Gastrocnemius medialis (tissue), 4 donors: ENCODE results near the gene KCTD7. TPM values are rescaled to one million over a fixed set of nuclear protein-coding genes. Genes with fewer than 3 reads are reported as not detected.
A peak's percentile ranks its signal among the peaks of the same experiment; 100 is the strongest.
"Not testable (repeated sequence)": the region's sequence is repeated elsewhere in the genome, so short reads cannot be mapped to it uniquely, and the experiment has no call there.

Experiments
- ATAC-seq, 2 donors: fragments of 150-250 bp; one replicate each; pipeline ENCODE4 v1.9.1; 2016
- DNase-seq, 2 donors: peaks; one replicate each; pipeline ENCODE4 v3.0.0-alpha.2; 2019
- H3K27ac ChIP-seq, 4 donors: fragments of 200-600 bp; sonication (generic); 1 replicate in 1 of 4; 2 replicates in 3 of 4; pipeline ENCODE4 v1.5.1; 2016 to 2018; ENCODE audit warnings: mild to moderate bottlenecking in 2 of 4, moderate library complexity in 1 of 4
- H3K27me3 ChIP-seq, 3 donors: fragments of 200-600 bp; sonication (generic) in 2 of 3; 1 replicate in 1 of 3; 2 replicates in 2 of 3; pipeline versions ENCODE4 v1.5.1 to v1.6.0; 2016 to 2019; ENCODE audit warnings: mild to moderate bottlenecking in 1 of 3, moderate library complexity in 1 of 3
- H3K36me3 ChIP-seq, 2 donors: fragments of 200-600 bp; sonication (generic) in 1 of 2; one replicate each; pipeline ENCODE4 v1.5.1; 2017 to 2018
- H3K4me1 ChIP-seq, 2 donors: fragments of 200-600 bp; sonication (generic) in 1 of 2; one replicate each; pipeline ENCODE4 v1.5.1; 2016 to 2017; ENCODE audit warnings: mild to moderate bottlenecking in 2 of 2
- H3K4me3 ChIP-seq, 4 donors: fragments of 200-600 bp; sonication (generic) in 3 of 4; 1 replicate in 1 of 4; 2 replicates in 3 of 4; pipeline ENCODE4 v1.5.1; 2016 to 2019; ENCODE audit warnings: mild to moderate bottlenecking in 2 of 4
- H3K9me3 ChIP-seq, 3 donors: fragments of 200-600 bp; sonication (generic) in 2 of 3; 1 replicate in 1 of 3; 2 replicates in 2 of 3; pipeline ENCODE4 v1.5.1; 2016 to 2019
- POLR2A ChIP-seq, 2 donors: fragments of 450-650 bp; IDR thresholded peaks; one replicate each; pipeline ENCODE4 v1.6.1; 2017; ENCODE audit warnings: antibody characterized with exemption in 2 of 2, mild to moderate bottlenecking in 2 of 2, moderate library complexity in 2 of 2
- in situ Hi-C, 4 donors: fragments of 200-750 bp; cut with MboI; loops; one replicate each; pipeline versions ENCODE4 v1.15.0 to v1.8.0; 2017; ENCODE audit warnings: low sequenced_read_pairs in 4 of 4
- intact Hi-C: fragments of 100-400 bp; cut with DNase I; formaldehyde crosslinking; loops from one replicate; pipeline ENCODE4 v1.15.1; 2023; ENCODE audit warnings: low total_unique reads
- total RNA-seq, 4 donors: library from RNA; depleted of rRNA; stranded (reverse); fragments of >200 nt; gene quantifications; one replicate each; pipeline versions ENCODE4 v1.1.0 to v1.2.3, GENCODE V29; 2016
- TF ChIP-seq, protein P1 (sequence below), 5 experiments: fragments of 450-650 bp in 3 of 5; fragments of 200-600 bp in 2 of 5; sonication (generic) in 2 of 5; IDR thresholded peaks in 4 of 5; conservative IDR thresholded peaks in 1 of 5; 1 replicate in 4 of 5; 2 replicates in 1 of 5; pipeline ENCODE4 v1.5.1; 2016 to 2019; ENCODE audit warnings: antibody characterized with exemption in 5 of 5, mild to moderate bottlenecking in 3 of 5, moderate library complexity in 3 of 5

KCTD7 gene
- total RNA-seq, 4 donors from 2014 or later = 3.0 to 6.0 (median 5.5) TPM

DNA sequence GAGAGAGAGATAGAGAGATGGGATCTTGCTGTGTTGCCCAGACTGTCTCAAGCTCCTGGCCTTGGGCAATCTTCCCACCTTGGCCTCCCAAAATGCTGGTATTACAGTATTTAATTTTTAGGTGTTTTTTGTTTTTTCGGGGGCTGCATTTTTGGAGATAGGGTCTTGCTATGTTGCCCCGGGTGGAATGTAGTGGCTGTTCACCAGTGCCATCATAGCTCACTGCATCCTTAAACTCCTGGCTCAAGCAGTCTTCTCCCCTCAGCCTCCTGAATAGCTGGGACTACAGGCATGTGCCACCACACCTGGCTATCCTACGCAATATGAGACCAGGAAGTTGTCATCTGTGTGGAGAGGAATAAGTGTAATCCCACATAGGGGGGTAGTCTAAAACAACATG lies 42.4 kb downstream of the KCTD7 start:
- no peaks in the 10 kb centered on the region for H3K27me3 ChIP-seq
- no peaks in the 10 kb centered on the region for H3K4me1 ChIP-seq
- ATAC-seq (no peak), DNase-seq (no peak)
- no peak overlapping the region for H3K27ac ChIP-seq
- H3K4me3 ChIP-seq = no peak overlapping the region
- H3K36me3 ChIP-seq = no peaks in the 10 kb centered on the region
- no peaks in the 10 kb centered on the region for H3K9me3 ChIP-seq
- TF ChIP-seq, protein P1, sequence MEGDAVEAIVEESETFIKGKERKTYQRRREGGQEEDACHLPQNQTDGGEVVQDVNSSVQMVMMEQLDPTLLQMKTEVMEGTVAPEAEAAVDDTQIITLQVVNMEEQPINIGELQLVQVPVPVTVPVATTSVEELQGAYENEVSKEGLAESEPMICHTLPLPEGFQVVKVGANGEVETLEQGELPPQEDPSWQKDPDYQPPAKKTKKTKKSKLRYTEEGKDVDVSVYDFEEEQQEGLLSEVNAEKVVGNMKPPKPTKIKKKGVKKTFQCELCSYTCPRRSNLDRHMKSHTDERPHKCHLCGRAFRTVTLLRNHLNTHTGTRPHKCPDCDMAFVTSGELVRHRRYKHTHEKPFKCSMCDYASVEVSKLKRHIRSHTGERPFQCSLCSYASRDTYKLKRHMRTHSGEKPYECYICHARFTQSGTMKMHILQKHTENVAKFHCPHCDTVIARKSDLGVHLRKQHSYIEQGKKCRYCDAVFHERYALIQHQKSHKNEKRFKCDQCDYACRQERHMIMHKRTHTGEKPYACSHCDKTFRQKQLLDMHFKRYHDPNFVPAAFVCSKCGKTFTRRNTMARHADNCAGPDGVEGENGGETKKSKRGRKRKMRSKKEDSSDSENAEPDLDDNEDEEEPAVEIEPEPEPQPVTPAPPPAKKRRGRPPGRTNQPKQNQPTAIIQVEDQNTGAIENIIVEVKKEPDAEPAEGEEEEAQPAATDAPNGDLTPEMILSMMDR (IDR thresholded peaks at IDR 0.05 in 4 of 5, conservative IDR thresholded peaks at IDR 0.05 in 1 of 5) = no peak
- no peak for TF ChIP-seq POLR2A (IDR thresholded peaks at IDR 0.05)
- in situ Hi-C loops = no loop called here
- intact Hi-C loops = no loop called here

DNA sequence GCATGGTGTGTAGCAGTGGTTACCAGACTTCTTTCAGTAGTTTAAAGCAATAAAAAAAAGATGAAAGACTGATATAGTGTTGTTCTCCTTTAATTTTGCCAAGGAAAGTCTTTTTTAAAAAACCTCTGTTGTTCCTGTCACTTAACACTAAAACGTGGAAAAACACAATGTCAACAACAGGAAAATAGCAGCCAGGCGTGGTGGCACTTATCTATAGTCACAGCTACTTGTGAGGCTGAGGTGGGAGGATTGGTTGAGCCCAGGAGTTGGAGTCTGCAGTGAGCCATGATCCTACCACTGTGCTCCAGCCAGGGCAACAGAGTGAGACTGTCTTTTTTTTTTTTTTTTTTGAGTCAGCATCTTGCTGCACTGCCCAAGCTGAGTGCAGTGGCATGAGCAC lies 42.8 kb downstream of the KCTD7 start:
- DNase-seq, intact Hi-C loops, H3K9me3 ChIP-seq, H3K36me3 ChIP-seq, H3K4me3 ChIP-seq, H3K4me1 ChIP-seq, H3K27ac ChIP-seq, H3K27me3 ChIP-seq, in situ Hi-C loops, ATAC-seq: not testable (repeated sequence)

DNA sequence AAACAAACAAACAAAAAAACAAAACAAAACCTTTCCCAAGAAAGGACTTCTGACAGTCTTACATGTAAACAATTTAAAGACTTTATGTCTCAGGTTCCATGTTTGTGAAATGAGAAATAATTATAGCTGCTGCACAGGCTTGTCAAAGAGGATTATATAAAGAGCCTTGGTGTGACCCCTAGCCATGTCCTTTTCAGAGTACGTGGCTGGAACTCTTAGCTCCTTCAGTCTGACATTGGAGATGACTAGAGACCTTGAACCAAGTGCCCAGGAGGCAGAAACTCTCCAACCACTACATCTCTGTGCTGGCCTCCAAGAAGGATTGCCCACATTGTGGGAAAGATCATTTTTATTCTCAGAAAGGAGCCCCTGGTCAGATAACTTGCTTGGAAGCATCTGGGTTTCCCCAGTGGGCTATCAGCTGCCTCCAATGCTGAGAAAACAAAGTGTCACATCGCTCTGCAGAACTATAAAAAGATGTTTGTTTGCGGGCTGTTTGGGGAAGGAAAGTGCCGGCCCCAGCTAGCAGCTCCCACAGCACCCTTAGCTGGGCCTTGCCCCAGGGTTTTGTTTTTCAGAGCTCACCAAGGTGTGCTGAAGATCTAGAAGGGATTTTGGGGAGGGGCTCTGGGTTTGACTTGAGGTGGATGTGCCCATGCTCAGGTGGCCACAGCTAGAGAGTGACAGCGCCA lies 43.9 kb downstream of the KCTD7 start:
- H3K4me3 ChIP-seq, H3K4me1 ChIP-seq, H3K9me3 ChIP-seq, DNase-seq, in situ Hi-C loops, H3K36me3 ChIP-seq, intact Hi-C loops, H3K27me3 ChIP-seq: not testable (repeated sequence)
- peak overlapping the region in 2 of 4 donors; percentile 41 to 45 for H3K27ac ChIP-seq
- ATAC-seq = peak in 1 of 2 donors; percentile 51

DNA sequence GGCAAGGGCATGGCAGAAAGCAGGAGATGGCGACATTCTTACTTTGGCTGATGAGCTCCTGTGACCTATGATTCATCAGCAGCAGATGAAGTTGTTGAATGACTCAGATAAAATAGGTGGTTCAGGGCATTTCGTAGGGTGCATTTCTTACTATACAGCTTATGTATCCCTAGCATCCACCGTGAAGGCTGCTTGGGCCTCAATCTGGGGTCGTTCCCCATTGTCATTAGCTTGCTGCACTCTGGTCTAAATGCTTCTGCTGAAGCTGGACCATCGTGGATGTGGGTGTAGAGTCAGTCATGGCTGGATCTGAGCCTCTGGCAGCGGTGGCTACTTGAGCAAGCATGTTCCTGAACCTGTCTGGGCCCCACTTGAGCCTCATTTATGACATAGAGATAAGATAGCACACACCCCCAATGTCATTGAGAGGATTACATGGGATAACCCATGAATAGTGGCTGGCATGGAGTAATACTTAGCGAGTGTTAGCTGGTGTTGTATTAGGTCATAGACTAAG lies 44.5 kb downstream of the KCTD7 start:
- in situ Hi-C loops, intact Hi-C loops, H3K36me3 ChIP-seq, H3K4me3 ChIP-seq, H3K9me3 ChIP-seq, DNase-seq, H3K4me1 ChIP-seq, H3K27me3 ChIP-seq: not testable (repeated sequence)
- ATAC-seq = peak; percentile 68 to 86
- H3K27ac ChIP-seq = peak overlapping the region in 2 of 4 donors; percentile 45 to 48

DNA sequence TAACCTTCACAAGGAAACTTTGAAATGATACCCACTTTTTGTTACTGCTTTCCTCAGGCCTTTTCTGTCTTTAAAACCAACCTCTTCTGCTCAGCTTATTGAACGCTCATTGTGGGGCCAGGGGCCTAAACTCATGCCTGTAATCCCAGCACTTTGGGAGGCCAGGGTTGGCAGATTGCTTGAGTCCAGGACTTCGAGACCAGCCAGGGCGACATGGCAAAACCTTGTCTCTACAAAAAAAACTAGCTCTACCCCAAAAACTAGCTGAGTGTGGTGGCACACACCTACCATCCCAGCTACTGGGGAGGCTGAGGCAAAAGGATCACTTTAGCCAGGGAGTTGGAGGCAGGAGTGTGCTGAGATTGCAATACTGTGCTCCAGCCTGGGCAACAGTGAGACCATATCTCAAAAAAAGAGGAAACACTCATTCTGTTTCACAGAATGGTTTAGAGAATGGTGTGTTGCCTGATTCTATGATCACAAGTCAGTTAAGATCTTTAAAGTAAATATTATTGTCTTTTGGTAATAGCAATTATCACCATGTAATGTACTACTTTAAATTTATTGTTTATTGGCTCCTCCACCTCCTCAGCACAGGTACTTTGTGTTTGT lies 51.1 kb downstream of the KCTD7 start:
- Histone ChIP-seq H3K4me3 (no peak overlapping the region), H3K27ac (no peak overlapping the region), H3K9me3 (no peaks in the 10 kb centered on the region), H3K36me3 (no peaks in the 10 kb centered on the region), H3K4me1 (peaks cover 12 to 20% of the 10 kb centered on the region in 2 donors), H3K27me3 (no peaks in the 10 kb centered on the region)
- no peak for TF ChIP-seq POLR2A (IDR thresholded peaks at IDR 0.05)
- TF ChIP-seq, protein P1 (IDR thresholded peaks at IDR 0.05 in 4 of 5, conservative IDR thresholded peaks at IDR 0.05 in 1 of 5) = no peak
- in situ Hi-C loops = no loop called here
- DNase-seq (no peak), ATAC-seq (no peak)
- intact Hi-C loops = loop anchor here (5.0 kb wide), 2 partner anchors 122 to 318 kb away; partner anchors contain the start of genes SBDS and TYW1
